Endodermal cell (in vitro differentiated cells): ENCODE measurements around the gene MS4A14. TPM values are rescaled to one million over a fixed set of nuclear protein-coding genes. Genes with fewer than 3 reads are reported as not detected.
"Not testable (repeated sequence)": the region's sequence is repeated elsewhere in the genome, so short reads cannot be mapped to it uniquely, and the experiment has no call there.

Experiments used
- DNase-seq: peaks from one replicate; pipeline ENCODE4 v3.0.0-alpha.2; 2017
- H3K27ac ChIP-seq: 2 replicates; pipeline ENCODE4 v1.5.1; 2013; ENCODE audit warnings: mild to moderate bottlenecking, low read depth, low read length, moderate library complexity
- H3K27me3 ChIP-seq: 2 replicates; pipeline ENCODE4 v1.6.1; 2013; ENCODE audit warnings: mild to moderate bottlenecking, low read length, moderate library complexity; ENCODE audit not compliant: insufficient read depth, control insufficient read depth, poor library complexity, severe bottlenecking
- H3K36me3 ChIP-seq: 2 replicates; pipeline ENCODE4 v1.7.0; 2013; ENCODE audit warnings: mild to moderate bottlenecking, low read length, moderate library complexity; ENCODE audit not compliant: control insufficient read depth, insufficient read depth
- H3K4me1 ChIP-seq: one replicate; pipeline ENCODE4 v1.7.0; 2013; ENCODE audit warnings: low read length; ENCODE audit not compliant: control insufficient read depth, insufficient read depth
- H3K4me3 ChIP-seq: 2 replicates; pipeline ENCODE4 v1.5.1; 2013; ENCODE audit warnings: mild to moderate bottlenecking, low read length, moderate library complexity
- H3K9ac ChIP-seq: 2 replicates; pipeline ENCODE4 v1.6.1; 2013; ENCODE audit warnings: mild to moderate bottlenecking, low read length, moderate library complexity; ENCODE audit not compliant: poor library complexity, severe bottlenecking; ENCODE audit errors: extremely low read depth
- H3K9me3 ChIP-seq: 2 replicates; pipeline ENCODE4 v1.6.1; 2013; ENCODE audit warnings: mild to moderate bottlenecking, low read length, moderate library complexity; ENCODE audit not compliant: control insufficient read depth
- H3K27ac Mint-ChIP-seq: 2 replicates; pipeline ENCODE4 v1.8.0; 2020; ENCODE audit warnings: mixed read lengths
- H3K27me3 Mint-ChIP-seq: 2 replicates; pipeline ENCODE4 v1.8.0; 2021; ENCODE audit warnings: mild to moderate bottlenecking, mixed read lengths; ENCODE audit not compliant: insufficient read depth
- H3K36me3 Mint-ChIP-seq: 2 replicates; pipeline ENCODE4 v1.8.0; 2020; ENCODE audit warnings: low read depth, mixed read lengths
- H3K4me1 Mint-ChIP-seq: 2 replicates; pipeline ENCODE4 v1.8.0; 2020; ENCODE audit warnings: mixed read lengths
- H3K4me3 Mint-ChIP-seq: 2 replicates; pipeline ENCODE4 v1.8.0; 2020; ENCODE audit warnings: mild to moderate bottlenecking, moderate library complexity, mixed read lengths
- H3K9me3 Mint-ChIP-seq: 2 replicates; pipeline ENCODE4 v1.8.0; 2020; ENCODE audit warnings: mild to moderate bottlenecking, mixed read lengths
- CTCF ChIP-seq: fragments of 200-600 bp; sonication (generic); conservative IDR thresholded peaks from 2 replicates; pipeline ENCODE4 v1.5.0; 2021; ENCODE audit warnings: antibody characterized with exemption, mild to moderate bottlenecking
- WGBS, 2 experiments: methylation state at CpG; one replicate each; pipeline versions ENCODE4 v1.1.5 to v1.1.7; 2013; ENCODE audit warnings: missing lambda C conversion rate in 2 of 2, mixed read lengths in 1 of 2; ENCODE audit not compliant: insufficient coverage in 1 of 2, insufficient read length in 1 of 2; 5-methylcytosine and 5-hydroxymethylcytosine counted together
- total RNA-seq, 2 donors: library from RNA; stranded (reverse); fragmentation: NEBNext Ultra II Directional in 1 of 2; extraction: Animal tissue kit (Norgen Biotek cat#: 25700) in 1 of 2; gene quantifications; 2 replicates in 1 of 2; 3 replicates in 1 of 2; pipeline ENCODE4 v1.2.1, GENCODE V29; 2021

The MS4A14 gene
- total RNA-seq, 2 donors from 2014 or later = not detected

DNA sequence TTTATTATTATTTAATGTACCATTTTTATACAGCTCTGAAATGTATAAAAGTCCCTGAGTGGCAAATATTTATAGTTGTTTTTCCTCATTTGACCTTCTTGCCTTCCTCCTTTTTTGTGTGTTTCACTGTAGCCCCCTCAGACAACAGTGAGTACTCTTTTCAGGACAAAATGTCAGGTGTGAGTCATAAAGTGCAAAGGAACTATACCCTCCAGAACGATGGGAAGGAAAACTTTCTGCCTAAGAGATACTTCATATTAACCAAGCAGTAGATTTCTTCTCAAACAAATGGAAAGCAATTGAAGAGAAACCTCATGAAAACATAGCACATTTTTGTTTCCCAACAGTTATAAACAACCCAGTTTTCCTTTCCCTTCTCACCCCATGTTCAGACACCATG is 34.0 kb upstream of the MS4A14 start:
- DNase-seq = no peak
- Mint-ChIP-seq H3K27me3 (no peaks in the 10 kb centered on the region), H3K27ac (no peak overlapping the region), H3K9me3 (peaks cover 17% of the 10 kb centered on the region), H3K4me1 (peaks cover 3% of the 10 kb centered on the region), H3K4me3 (no peak overlapping the region), H3K36me3 (no peaks in the 10 kb centered on the region)
- H3K27ac ChIP-seq = no peak overlapping the region
- H3K27me3 ChIP-seq = no peaks in the 10 kb centered on the region
- H3K4me1 ChIP-seq = no peaks in the 10 kb centered on the region
- no peaks in the 10 kb centered on the region for H3K36me3 ChIP-seq
- no peak overlapping the region for H3K9ac ChIP-seq
- 82 to 88% methylated on average over 1 of the region's 1 CpG for WGBS, 2 experiments
- no peak overlapping the region for H3K4me3 ChIP-seq
- no peak for TF ChIP-seq CTCF
- peaks cover 25% of the 10 kb centered on the region for H3K9me3 ChIP-seq

DNA sequence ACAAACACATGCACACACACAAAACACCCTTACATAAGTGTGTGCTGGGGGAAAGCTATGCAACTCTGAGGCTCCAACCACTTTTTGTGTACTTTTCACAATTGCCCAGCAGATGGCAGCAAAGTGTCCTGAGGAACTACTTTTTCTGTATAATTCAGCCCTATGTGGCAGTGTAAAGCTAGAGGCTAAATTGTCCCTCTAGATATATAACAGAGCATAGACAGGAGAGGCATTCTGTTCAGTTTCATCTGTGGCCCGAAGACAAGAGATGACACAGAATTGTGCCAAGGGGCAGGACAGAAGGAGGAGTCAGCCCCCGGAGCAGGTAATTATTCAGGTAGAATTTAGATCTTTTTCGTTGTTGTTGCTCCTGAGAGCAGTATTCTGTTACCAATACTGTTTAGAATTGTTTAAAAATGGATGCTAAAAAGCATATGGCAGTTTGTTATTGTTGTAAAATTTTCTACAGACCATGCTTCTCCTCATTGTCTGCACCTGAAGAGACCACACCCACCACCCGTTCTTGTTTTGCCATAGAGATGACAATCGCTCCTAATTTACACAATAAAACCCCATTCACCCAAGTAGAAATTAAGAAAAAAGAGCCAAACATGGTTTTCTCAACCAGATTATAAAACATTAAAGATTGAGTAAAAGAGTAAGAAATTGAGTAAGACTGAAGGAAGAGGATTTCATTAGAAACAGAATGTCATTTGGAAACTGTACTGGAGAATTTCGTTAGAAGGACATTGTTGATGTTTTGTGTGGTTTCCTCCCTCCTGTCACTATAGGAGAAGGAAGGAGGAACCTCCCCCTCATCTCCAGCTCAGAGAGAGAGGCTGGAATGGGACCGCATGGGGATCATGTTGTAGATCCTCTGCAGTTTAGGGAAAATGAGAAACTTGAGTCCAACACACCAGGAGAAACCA is 32.5 kb upstream of the MS4A14 start:
- TF ChIP-seq CTCF = peak; percentile 83
- WGBS, 2 experiments = 37 to 54% methylated on average over 3 to 7 of the region's 7 CpGs
- Histone ChIP-seq H3K36me3 (no peaks in the 10 kb centered on the region), H3K4me3 (no peak overlapping the region), H3K9ac (no peak overlapping the region), H3K27me3 (no peaks in the 10 kb centered on the region), H3K4me1 (no peaks in the 10 kb centered on the region), H3K27ac (no peak overlapping the region), H3K9me3 (peaks cover 25% of the 10 kb centered on the region)
- Mint-ChIP-seq H3K27me3 (no peaks in the 10 kb centered on the region), H3K4me1 (peaks cover 3% of the 10 kb centered on the region), H3K9me3 (peaks cover 17% of the 10 kb centered on the region), H3K4me3 (no peak overlapping the region), H3K27ac (no peak overlapping the region), H3K36me3 (no peaks in the 10 kb centered on the region)
- DNase-seq = peak; percentile 89

GRCh38 chr11:60366262-60366904 is 29.9 kb upstream of the MS4A14 start:
- not testable (repeated sequence) for H3K9ac ChIP-seq, H3K36me3 Mint-ChIP-seq, H3K9me3 ChIP-seq, H3K27me3 ChIP-seq, H3K36me3 ChIP-seq, H3K27me3 Mint-ChIP-seq, DNase-seq, H3K27ac ChIP-seq, H3K4me1 Mint-ChIP-seq, H3K9me3 Mint-ChIP-seq, H3K4me3 Mint-ChIP-seq, H3K4me3 ChIP-seq, H3K4me1 ChIP-seq, H3K27ac Mint-ChIP-seq
- 96 to 97% methylated on average over 8 to 12 of the region's 15 CpGs for WGBS, 2 experiments
